GM18498 (cell line): ENCODE results near the gene PTHLH.
A peak's percentile ranks its signal among the peaks of the same experiment; 100 is the strongest.

ENCODE experiments used
- ATAC-seq: cut with Tn5 transposase; IDR thresholded peaks from one replicate; pipeline ENCODE4 v1.9.1; 2021; ENCODE audit warnings: mild to moderate bottlenecking, moderate library complexity; ENCODE audit not compliant: unreplicated experiment

Gene PTHLH

GRCh38 chr12:27975222-27976136 lies 2.9 kb upstream of the PTHLH start:
- no peak for ATAC-seq

- ATAC-seq = no peak
Measured at GRCh38 chr12:27974735-27975221, 2.2 kb upstream of the PTHLH start.

GRCh38 chr12:27973487-27973890 lies 956 bp upstream of the PTHLH start:
- no peak for ATAC-seq

- ATAC-seq = no peak
Measured at GRCh38 chr12:27971606-27972005, 927 bp downstream of the PTHLH start.

- no peak for ATAC-seq
Measured at GRCh38 chr12:27971121-27971489, 1.4 kb downstream of the PTHLH start.

GRCh38 chr12:27970401-27971120 lies 2.0 kb downstream of the PTHLH start:
- peak; percentile 25 for ATAC-seq

GRCh38 chr12:27969624-27970400 lies 2.7 kb downstream of the PTHLH start:
- peak; percentile 80 for ATAC-seq

- no peak for ATAC-seq
Measured at GRCh38 chr12:27968972-27969623, 3.4 kb downstream of the PTHLH start.

GRCh38 chr12:27967551-27968054 lies 4.9 kb downstream of the PTHLH start:
- no peak for ATAC-seq

- no peak for ATAC-seq
Measured at GRCh38 chr12:27966870-27967269, 5.7 kb downstream of the PTHLH start.

- ATAC-seq = no peak
Measured at GRCh38 chr12:27965966-27966365, 6.6 kb downstream of the PTHLH start.

- no peak for ATAC-seq
Measured at GRCh38 chr12:27965411-27965810, 7.1 kb downstream of the PTHLH start.

GRCh38 chr12:27964123-27964522 lies 8.4 kb downstream of the PTHLH start:
- no peak for ATAC-seq

GRCh38 chr12:27960821-27961220 lies 11.7 kb downstream of the PTHLH start:
- no peak for ATAC-seq

- no peak for ATAC-seq
Measured at GRCh38 chr12:27958675-27959074, 13.9 kb downstream of the PTHLH start.

GRCh38 chr12:27957366-27957765 lies 15.2 kb downstream of the PTHLH start:
- ATAC-seq = no peak

GRCh38 chr12:27953817-27954216 lies 18.7 kb downstream of the PTHLH start:
- ATAC-seq = no peak

GRCh38 chr12:27953348-27953747 lies 19.2 kb downstream of the PTHLH start:
- no peak for ATAC-seq

GRCh38 chr12:27952510-27952909 lies 20.0 kb downstream of the PTHLH start:
- ATAC-seq = no peak

- ATAC-seq = no peak
Measured at GRCh38 chr12:27951898-27952297, 20.6 kb downstream of the PTHLH start.
